GM19351 (cell line): ENCODE data around the gene MRPL41.
"Not testable (repeated sequence)": the region's sequence is repeated elsewhere in the genome, so short reads cannot be mapped to it uniquely, and the experiment has no call there.

Experiments
- ATAC-seq: cut with Tn5 transposase; IDR thresholded peaks from one replicate; pipeline ENCODE4 v1.9.1; 2021; ENCODE audit warnings: mild to moderate bottlenecking, moderate library complexity; ENCODE audit not compliant: unreplicated experiment

MRPL41 gene

GRCh38 chr9:137581361-137582285, 29.9 kb downstream of the MRPL41 start:
- no peak for ATAC-seq

GRCh38 chr9:137582286-137582860, 30.7 kb downstream of the MRPL41 start:
- no peak for ATAC-seq

- ATAC-seq, result no peak
Observed at GRCh38 chr9:137583347-137583746, 31.7 kb downstream of the MRPL41 start.

- no peak for ATAC-seq
Observed at GRCh38 chr9:137583957-137584356, 32.3 kb downstream of the MRPL41 start.

GRCh38 chr9:137586854-137587253, 35.2 kb downstream of the MRPL41 start:
- ATAC-seq, result no peak

- ATAC-seq, result no peak
Observed at GRCh38 chr9:137588311-137588710, 36.6 kb downstream of the MRPL41 start.

- ATAC-seq, result no peak
Observed at GRCh38 chr9:137588891-137589290, 37.2 kb downstream of the MRPL41 start.

GRCh38 chr9:137589441-137590122, 37.9 kb downstream of the MRPL41 start:
- peak; percentile 16 for ATAC-seq

GRCh38 chr9:137590123-137590468, 38.4 kb downstream of the MRPL41 start:
- ATAC-seq, result peak; percentile 28

- ATAC-seq, result peak; percentile 85
Observed at GRCh38 chr9:137590469-137591383, 39.0 kb downstream of the MRPL41 start, which contains the start of gene ZMYND19. TSS of gene ZMYND19 (minus strand) at chr9:137590512. CDS start at chr9:137590263, 249 bp downstream.

- no peak for ATAC-seq
Observed at GRCh38 chr9:137592767-137593166, 41.1 kb downstream of the MRPL41 start.

- no peak for ATAC-seq
Observed at GRCh38 chr9:137593176-137593575, 41.5 kb downstream of the MRPL41 start.

- ATAC-seq, result not testable (repeated sequence)
Observed at GRCh38 chr9:137596577-137596976, 44.9 kb downstream of the MRPL41 start.

- ATAC-seq, result no peak
Observed at GRCh38 chr9:137598943-137599342, 47.3 kb downstream of the MRPL41 start.
